Caco-2 (cell line): ENCODE data around the gene MEGF9. TPM values are rescaled to one million over a fixed set of nuclear protein-coding genes. Genes with fewer than 3 reads are reported as not detected.

Source experiments
- BruUV-seq: library from RNA; stranded (reverse); fragments of 400-500 nt; replicated peaks from 2 replicates; lab custom pipeline; 2021; lab: Mats Ljungman, UMichigan
- CTCF ChIA-PET: fragments of 300-600 bp; sonication (Branson Sonifier 250); formaldehyde crosslinking; loops from one replicate; lab custom pipeline; 2022; ENCODE audit warnings: antibody characterized with exemption; lab: Charles Lee
- POLR2A ChIA-PET: fragments of 300-600 bp; sonication (Branson Sonifier 250); formaldehyde crosslinking; loops from one replicate; lab custom pipeline; 2022; ENCODE audit warnings: antibody characterized with exemption; lab: Charles Lee
- DNase-seq, 2 experiments: peaks; one replicate each; pipeline versions ENCODE4 v3.0.0 to v3.0.0-alpha.2; 2020 to 2022
- H3K27me3 ChIP-seq: replicated peaks from 2 replicates; pipeline ENCODE4 v1.6.0; 2011; ENCODE audit warnings: low read length; ENCODE audit not compliant: control insufficient read depth, insufficient read depth
- H3K36me3 ChIP-seq: 2 replicates; pipeline ENCODE4 v1.5.1; 2011; ENCODE audit warnings: low read length; ENCODE audit not compliant: control insufficient read depth, insufficient read depth
- H3K4me1 ChIP-seq: fragments of 250-450 bp; sonication (Bioruptor Pico); 2 replicates; pipeline ENCODE4 v1.5.1; 2020; ENCODE audit warnings: mild to moderate bottlenecking
- H3K4me3 ChIP-seq: 2 replicates; pipeline ENCODE4 v1.5.1; 2011; ENCODE audit warnings: low read depth, mild to moderate bottlenecking, control low read depth, low read length
- H3K9me3 ChIP-seq: fragments of 250-450 bp; sonication (Bioruptor Pico); 2 replicates; pipeline ENCODE4 v1.5.1; 2020; ENCODE audit warnings: mild to moderate bottlenecking, moderate library complexity
- H3K27ac Mint-ChIP-seq: one replicate; pipeline ENCODE4 v1.8.0; 2022; ENCODE audit warnings: mixed read lengths; ENCODE audit not compliant: unreplicated experiment
- H3K27me3 Mint-ChIP-seq: one replicate; pipeline ENCODE4 v1.8.0; 2022; ENCODE audit warnings: mixed read lengths; ENCODE audit not compliant: insufficient read depth, unreplicated experiment
- H3K36me3 Mint-ChIP-seq: one replicate; pipeline ENCODE4 v1.8.0; 2022; ENCODE audit warnings: mild to moderate bottlenecking, mixed read lengths; ENCODE audit not compliant: insufficient read depth, unreplicated experiment
- H3K4me1 Mint-ChIP-seq: one replicate; pipeline ENCODE4 v1.8.0; 2022; ENCODE audit warnings: low read depth, mixed read lengths; ENCODE audit not compliant: unreplicated experiment
- H3K4me3 Mint-ChIP-seq: one replicate; pipeline ENCODE4 v1.8.0; 2022; ENCODE audit warnings: mild to moderate bottlenecking, moderate library complexity, mixed read lengths; ENCODE audit not compliant: unreplicated experiment
- H3K9me3 Mint-ChIP-seq: one replicate; pipeline ENCODE4 v1.8.0; 2022; ENCODE audit warnings: mixed read lengths; ENCODE audit not compliant: unreplicated experiment
- intact Hi-C: fragments of 100-400 bp; cut with micrococcal nuclease; formaldehyde crosslinking; loops from one replicate; pipeline ENCODE4 v1.10.0; 2022; ENCODE audit not compliant: unreplicated experiment
- total RNA-seq: library from RNA; stranded (reverse); gene quantifications from 2 replicates; pipeline ENCODE4 v1.2.3, GENCODE V29; 2022
- TF ChIP-seq, protein P1 (sequence below), 2 experiments: fragments of 200-600 bp in 1 of 2; IDR thresholded peaks; 1 replicate in 1 of 2; 2 replicates in 1 of 2; pipeline versions ENCODE4 v1.5.1 to v1.8.0; 2011 to 2022; ENCODE audit warnings: antibody characterized with exemption in 1 of 2, control low read depth in 1 of 2, inconsistent platforms in 1 of 2, low read depth in 1 of 2, low read length in 1 of 2, mild to moderate bottlenecking in 1 of 2, moderate library complexity in 1 of 2; ENCODE audit not compliant: insufficient read depth in 1 of 2, severe bottlenecking in 1 of 2, unreplicated experiment in 1 of 2

MEGF9 gene
- total RNA-seq, 1 experiment from 2014 or later: 2.9 TPM

DNA sequence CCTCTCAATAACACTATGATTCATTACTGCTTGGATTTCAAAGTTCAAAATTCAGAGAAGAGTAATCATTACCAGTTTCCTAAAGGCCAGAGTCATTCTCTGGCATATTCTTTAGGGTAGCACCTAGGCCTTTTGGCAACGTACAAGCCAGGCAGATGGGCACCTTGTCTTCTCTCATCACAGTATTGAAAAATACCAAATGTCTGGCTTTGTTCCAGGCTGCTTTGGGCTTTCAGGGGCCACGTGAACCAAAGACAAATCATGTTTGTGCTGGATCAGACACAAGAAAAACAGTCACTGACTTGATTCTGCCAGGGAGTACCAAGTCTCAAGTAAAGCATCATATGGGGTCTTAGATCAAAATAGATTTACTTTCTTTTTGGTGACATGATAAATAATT lies 15.5 kb downstream of the MEGF9 start:
- TF ChIP-seq, protein P1, sequence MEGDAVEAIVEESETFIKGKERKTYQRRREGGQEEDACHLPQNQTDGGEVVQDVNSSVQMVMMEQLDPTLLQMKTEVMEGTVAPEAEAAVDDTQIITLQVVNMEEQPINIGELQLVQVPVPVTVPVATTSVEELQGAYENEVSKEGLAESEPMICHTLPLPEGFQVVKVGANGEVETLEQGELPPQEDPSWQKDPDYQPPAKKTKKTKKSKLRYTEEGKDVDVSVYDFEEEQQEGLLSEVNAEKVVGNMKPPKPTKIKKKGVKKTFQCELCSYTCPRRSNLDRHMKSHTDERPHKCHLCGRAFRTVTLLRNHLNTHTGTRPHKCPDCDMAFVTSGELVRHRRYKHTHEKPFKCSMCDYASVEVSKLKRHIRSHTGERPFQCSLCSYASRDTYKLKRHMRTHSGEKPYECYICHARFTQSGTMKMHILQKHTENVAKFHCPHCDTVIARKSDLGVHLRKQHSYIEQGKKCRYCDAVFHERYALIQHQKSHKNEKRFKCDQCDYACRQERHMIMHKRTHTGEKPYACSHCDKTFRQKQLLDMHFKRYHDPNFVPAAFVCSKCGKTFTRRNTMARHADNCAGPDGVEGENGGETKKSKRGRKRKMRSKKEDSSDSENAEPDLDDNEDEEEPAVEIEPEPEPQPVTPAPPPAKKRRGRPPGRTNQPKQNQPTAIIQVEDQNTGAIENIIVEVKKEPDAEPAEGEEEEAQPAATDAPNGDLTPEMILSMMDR (IDR thresholded peaks at IDR 0.05; ENCODE audit: insufficient read depth in 1 of 2, low read depth in 1 of 2, low read length in 1 of 2, severe bottlenecking in 1 of 2, unreplicated experiment in 1 of 2): no peak
- no peaks in the 10 kb centered on the region for H3K27me3 ChIP-seq
- no peaks in the 10 kb centered on the region for H3K9me3 Mint-ChIP-seq

DNA sequence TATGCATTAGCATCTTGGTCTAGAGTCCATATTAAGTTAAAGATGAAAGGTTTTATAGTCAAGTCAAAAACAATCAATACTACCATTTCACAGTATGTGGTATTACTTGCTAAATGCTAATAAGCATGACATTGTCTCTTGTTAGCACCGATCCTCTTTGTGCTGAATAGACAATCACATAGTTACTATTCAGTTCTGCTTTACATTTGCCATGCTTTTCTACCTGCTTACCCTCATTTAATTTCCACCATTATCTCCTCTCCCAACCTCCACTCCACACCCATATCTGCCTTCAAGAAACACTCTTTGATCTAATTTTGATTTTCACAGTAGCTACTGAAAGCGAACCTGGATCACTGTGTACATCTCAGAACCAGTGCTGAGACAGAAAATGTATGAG lies 16.8 kb downstream of the MEGF9 start:
- TF ChIP-seq, protein P1 (IDR thresholded peaks at IDR 0.05; ENCODE audit: insufficient read depth in 1 of 2, low read depth in 1 of 2, low read length in 1 of 2, severe bottlenecking in 1 of 2, unreplicated experiment in 1 of 2): no peak
- CTCF ChIA-PET: no interaction called here
- Histone ChIP-seq H3K4me1 (peaks cover 5% of the 10 kb centered on the region; the same call in 1 of the 2 replicates), H3K9me3 (no peaks in the 10 kb centered on the region), H3K27me3 (no peaks in the 10 kb centered on the region), H3K36me3 (no peaks in the 10 kb centered on the region), H3K4me3 (no peak overlapping the region)
- Mint-ChIP-seq H3K36me3 (no peaks in the 10 kb centered on the region), H3K27me3 (peaks cover 7% of the 10 kb centered on the region), H3K4me3 (no peak overlapping the region), H3K9me3 (no peaks in the 10 kb centered on the region), H3K4me1 (peaks cover 7% of the 10 kb centered on the region), H3K27ac (no peak overlapping the region)
- no TSS peak for BruUV-seq
- DNase-seq: no peak
- POLR2A ChIA-PET: no interaction called here
- intact Hi-C loops: no loop called here

More for the DNA sequence above, 15.5 kb downstream of the MEGF9 start:
- no peak overlapping the region for H3K4me3 Mint-ChIP-seq
- BruUV-seq: no TSS peak
- no peak overlapping the region for H3K27ac Mint-ChIP-seq
- no peaks in the 10 kb centered on the region for H3K36me3 Mint-ChIP-seq
- Histone ChIP-seq H3K4me1 (peaks cover 5% of the 10 kb centered on the region; the same call in 1 of the 2 replicates), H3K4me3 (no peak overlapping the region), H3K36me3 (no peaks in the 10 kb centered on the region), H3K9me3 (no peaks in the 10 kb centered on the region)
- ChIA-PET POLR2A (no interaction called here), CTCF (no interaction called here)
- intact Hi-C loops: no loop called here
- no peak for DNase-seq
- no peaks in the 10 kb centered on the region for H3K27me3 Mint-ChIP-seq
- H3K4me1 Mint-ChIP-seq: no peaks in the 10 kb centered on the region

GRCh38 chr9:120696551-120697230 lies 17.6 kb downstream of the MEGF9 start:
- H3K9me3 Mint-ChIP-seq: no peaks in the 10 kb centered on the region
- H3K27ac Mint-ChIP-seq: no peak overlapping the region
- CTCF ChIA-PET: no interaction called here
- intact Hi-C loops: no loop called here
- H3K36me3 Mint-ChIP-seq: no peaks in the 10 kb centered on the region
- H3K4me3 ChIP-seq: no peak overlapping the region
- H3K27me3 Mint-ChIP-seq: peaks cover 9% of the 10 kb centered on the region
- POLR2A ChIA-PET: no interaction called here
- H3K4me1 ChIP-seq: peaks cover 5% of the 10 kb centered on the region; the same call in 1 of the 2 replicates
- DNase-seq: no peak
- H3K27me3 ChIP-seq: no peaks in the 10 kb centered on the region
- BruUV-seq: no TSS peak
- H3K36me3 ChIP-seq: no peaks in the 10 kb centered on the region
- H3K4me1 Mint-ChIP-seq: peaks cover 7% of the 10 kb centered on the region
- TF ChIP-seq, protein P1 (IDR thresholded peaks at IDR 0.05; ENCODE audit: insufficient read depth in 1 of 2, low read depth in 1 of 2, low read length in 1 of 2, severe bottlenecking in 1 of 2, unreplicated experiment in 1 of 2): no peak
- H3K4me3 Mint-ChIP-seq: no peak overlapping the region
- H3K9me3 ChIP-seq: no peaks in the 10 kb centered on the region
